ENCODE data around the gene GPR137B.
A peak's percentile ranks its signal among the peaks of the same experiment; 100 is the strongest.

The GPR137B gene

GRCh38 chr1:236133339-236133738 lies 9.0 kb upstream of the GPR137B start:
- TF ChIP-seq CTCF (IDR thresholded peaks at IDR 0.05; ENCODE audit: borderline replicate concordance, control extremely low read depth, extremely low read depth, insufficient read depth, missing control alignments): no peak

GRCh38 chr1:236133802-236134201 lies 8.5 kb upstream of the GPR137B start:
- DNase-seq (ENCODE audit: low spot score): no peak
- no peak for TF ChIP-seq CTCF (IDR thresholded peaks at IDR 0.05; ENCODE audit: borderline replicate concordance, control extremely low read depth, extremely low read depth, insufficient read depth, missing control alignments)
- in situ Hi-C loops (cut with MboI; ENCODE audit: low sequenced_read_pairs, unreplicated experiment): no loop called here

More at GRCh38 chr1:236133339-236133738, 9.0 kb upstream of the GPR137B start:
- no peak for DNase-seq (ENCODE audit: low spot score)
- in situ Hi-C loops (cut with MboI; ENCODE audit: low sequenced_read_pairs, unreplicated experiment): no loop called here

- in situ Hi-C loops (cut with MboI; ENCODE audit: low sequenced_read_pairs, unreplicated experiment): no loop called here
- TF ChIP-seq CTCF (IDR thresholded peaks at IDR 0.05; ENCODE audit: borderline replicate concordance, control extremely low read depth, extremely low read depth, insufficient read depth, missing control alignments): no peak
- no peak for DNase-seq (ENCODE audit: low spot score)
These were observed 5.0 kb upstream of the GPR137B start for GRCh38 chr1:236137285-236137852.

GRCh38 chr1:236139495-236139894 lies 2.8 kb upstream of the GPR137B start:
- DNase-seq (ENCODE audit: low spot score): no peak
- in situ Hi-C loops (cut with MboI; ENCODE audit: low sequenced_read_pairs, unreplicated experiment): no loop called here
- no peak for TF ChIP-seq CTCF (IDR thresholded peaks at IDR 0.05; ENCODE audit: borderline replicate concordance, control extremely low read depth, extremely low read depth, insufficient read depth, missing control alignments)

- DNase-seq (ENCODE audit: low spot score): no peak
- no peak for TF ChIP-seq CTCF (IDR thresholded peaks at IDR 0.05; ENCODE audit: borderline replicate concordance, control extremely low read depth, extremely low read depth, insufficient read depth, missing control alignments)
- in situ Hi-C loops (cut with MboI; ENCODE audit: low sequenced_read_pairs, unreplicated experiment): no loop called here
These were observed 1.5 kb upstream of the GPR137B start for GRCh38 chr1:236140705-236141446.

GRCh38 chr1:236141447-236142252 lies 689 bp upstream of the GPR137B start:
- DNase-seq (ENCODE audit: low spot score): peak; percentile 71
- no peak for TF ChIP-seq CTCF (IDR thresholded peaks at IDR 0.05; ENCODE audit: borderline replicate concordance, control extremely low read depth, extremely low read depth, insufficient read depth, missing control alignments)
- in situ Hi-C loops (cut with MboI; ENCODE audit: low sequenced_read_pairs, unreplicated experiment): no loop called here

All from GM13976 (cell line).